GM18951 (cell line): ENCODE results near the gene ZNF688.
"Not testable (repeated sequence)": the region's sequence is repeated elsewhere in the genome, so short reads cannot be mapped to it uniquely, and the experiment has no call there.

ENCODE experiments used
- POLR2A ChIP-seq: IDR thresholded peaks from 4 replicates; pipeline ENCODE4 v1.6.1; 2011; ENCODE audit warnings: mild to moderate bottlenecking; ENCODE audit not compliant: insufficient read length, insufficient read depth; ENCODE audit errors: extremely low read depth
- in situ Hi-C: fragments of 300-500 bp; cut with MboI; formaldehyde crosslinking; loops from one replicate; pipeline ENCODE4 v1.12.0; 2022; ENCODE audit warnings: low sequenced_read_pairs, mixed read lengths, inconsistent platforms; ENCODE audit not compliant: unreplicated experiment

Gene ZNF688

GRCh38 chr16:30557957-30558788 is 13.3 kb downstream of the ZNF688 start, which contains the start of gene ZNF764:
Gene ZNF764, minus strand, starts transcription at chr16:30558374. Its CDS starts 192 bp downstream, at chr16:30558182.
- in situ Hi-C loops = no loop called here
- peak; percentile 63 for TF ChIP-seq POLR2A

DNA sequence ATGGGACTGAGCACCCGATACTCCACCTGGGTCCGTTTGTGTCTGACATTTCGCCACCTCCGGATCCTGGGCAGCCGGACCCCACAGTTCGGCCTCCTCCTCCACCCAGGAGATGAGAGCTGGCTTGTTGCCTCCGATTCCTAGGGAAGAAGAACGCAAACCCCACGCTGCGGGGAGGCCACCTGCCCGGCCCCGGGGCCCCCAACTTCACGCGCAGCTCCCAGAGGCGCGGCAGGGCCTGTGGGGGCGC is 13.9 kb downstream of the ZNF688 start:
- in situ Hi-C loops = no loop called here
- no peak for TF ChIP-seq POLR2A

DNA sequence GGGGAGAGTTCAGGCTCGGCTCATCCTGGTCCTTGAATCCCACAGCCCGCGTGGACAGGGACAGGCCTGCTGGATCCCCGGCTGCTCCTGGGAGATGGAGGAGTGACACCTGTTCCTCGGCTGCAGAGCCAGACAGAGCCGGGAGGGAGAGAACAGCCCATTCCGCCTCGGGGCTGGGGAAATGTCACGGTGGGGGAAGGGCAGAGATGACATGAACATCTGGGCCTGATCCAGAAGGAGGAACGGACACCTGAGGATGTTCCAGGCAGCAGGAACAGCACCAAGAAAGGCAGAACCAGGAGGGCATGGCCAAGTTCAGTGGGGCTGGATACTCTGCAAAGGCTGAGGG is 15.4 kb downstream of the ZNF688 start:
- in situ Hi-C loops = no loop called here
- no peak for TF ChIP-seq POLR2A

DNA sequence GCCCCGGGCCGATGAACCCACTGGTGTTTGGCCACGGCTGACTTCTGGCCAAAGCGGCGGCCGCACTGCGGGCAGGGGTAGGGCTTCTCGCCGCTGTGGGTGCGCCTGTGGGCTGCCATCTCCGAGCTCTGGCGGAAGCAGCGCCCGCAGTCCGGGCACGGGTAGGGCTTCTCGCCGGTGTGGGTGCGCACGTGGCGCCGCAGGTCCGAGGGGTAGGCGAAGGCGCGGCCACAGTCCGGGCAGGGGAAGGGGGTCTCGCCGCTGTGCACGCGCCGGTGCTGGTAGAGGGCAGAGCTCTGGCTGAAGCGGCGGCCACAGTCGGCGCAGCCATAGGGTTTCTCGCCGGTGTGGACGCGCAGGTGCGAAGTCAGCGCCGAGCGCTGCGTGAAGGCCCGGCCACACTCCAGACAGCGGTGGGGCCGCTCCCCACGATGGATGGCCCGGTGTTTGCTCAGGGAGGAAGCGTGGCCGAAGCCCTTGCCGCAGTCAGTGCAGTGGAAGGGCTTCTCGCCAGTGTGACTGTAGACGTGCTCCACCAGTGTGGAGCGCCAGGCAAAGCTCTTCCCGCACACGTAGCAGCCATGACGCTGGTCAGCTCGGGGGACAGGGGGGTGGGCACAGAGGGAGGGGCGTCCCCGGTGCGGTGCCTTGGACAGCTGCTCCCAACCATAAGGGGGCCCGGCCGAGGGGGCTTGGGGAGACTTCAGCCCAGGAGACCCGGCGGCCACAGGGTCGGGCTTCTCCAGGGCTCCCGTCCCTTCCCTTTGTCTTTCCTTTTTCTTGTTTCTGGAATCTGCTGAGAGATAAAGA is 16.0 kb downstream of the ZNF688 start:
- TF ChIP-seq POLR2A = no peak
- in situ Hi-C loops = no loop called here

DNA sequence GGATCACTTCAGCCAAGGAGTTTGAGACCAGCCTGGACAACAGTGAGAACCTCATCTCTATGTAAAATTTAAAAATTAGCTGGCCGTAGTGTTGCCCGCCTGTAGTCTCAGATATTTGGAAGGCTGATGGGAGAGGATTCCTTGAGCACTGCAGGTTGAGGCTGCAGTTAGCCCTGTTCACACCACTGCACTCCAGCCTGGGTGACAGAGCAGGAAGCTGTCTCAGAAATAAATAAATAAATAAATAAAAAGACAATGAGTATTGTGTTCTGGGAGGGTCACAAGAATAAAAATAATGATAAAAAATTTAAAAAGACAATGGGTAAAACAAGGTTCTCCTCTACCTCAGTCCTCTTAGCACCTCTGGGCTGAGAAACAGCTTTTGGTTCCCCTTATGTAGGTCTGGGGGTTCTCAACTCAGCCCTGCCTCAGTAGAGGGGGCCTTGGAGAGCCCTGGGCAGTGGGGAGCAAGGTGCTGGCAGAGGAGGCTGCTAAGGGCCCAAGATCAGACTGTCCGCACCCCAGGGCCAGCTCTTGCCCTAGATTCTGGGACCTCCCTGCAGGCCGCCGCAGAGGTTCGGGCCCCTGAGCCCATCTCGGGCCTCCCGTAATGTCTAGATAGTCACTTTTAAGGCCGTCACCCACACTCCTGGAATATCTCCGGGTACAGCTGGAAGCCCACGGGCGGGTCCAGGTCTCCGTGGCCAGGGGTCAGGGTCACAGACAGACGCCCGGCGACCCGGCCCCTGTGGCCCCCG is 16.8 kb downstream of the ZNF688 start:
- TF ChIP-seq POLR2A = no peak
- in situ Hi-C loops = no loop called here

- in situ Hi-C loops = no loop called here
- TF ChIP-seq POLR2A = no peak
These were observed 18.1 kb downstream of the ZNF688 start for GRCh38 chr16:30553393-30553899.

GRCh38 chr16:30552956-30553355 is 18.6 kb downstream of the ZNF688 start:
- TF ChIP-seq POLR2A = no peak
- in situ Hi-C loops = no loop called here

- in situ Hi-C loops = no loop called here
- no peak for TF ChIP-seq POLR2A
These were observed 19.7 kb downstream of the ZNF688 start for GRCh38 chr16:30551781-30552180.

GRCh38 chr16:30548416-30549253 is 22.9 kb downstream of the ZNF688 start:
- no peak for TF ChIP-seq POLR2A
- in situ Hi-C loops = no loop called here

GRCh38 chr16:30546115-30546514 is 25.4 kb downstream of the ZNF688 start:
- in situ Hi-C loops = no loop called here
- TF ChIP-seq POLR2A = no peak

GRCh38 chr16:30543067-30543466 is 28.4 kb downstream of the ZNF688 start:
- in situ Hi-C loops = no loop called here
- TF ChIP-seq POLR2A = no peak

GRCh38 chr16:30541502-30542329 is 29.8 kb downstream of the ZNF688 start:
- in situ Hi-C loops = no loop called here
- no peak for TF ChIP-seq POLR2A

GRCh38 chr16:30540916-30541464 is 30.5 kb downstream of the ZNF688 start:
- in situ Hi-C loops = not testable (repeated sequence)

GRCh38 chr16:30539986-30540526 is 31.5 kb downstream of the ZNF688 start:
- in situ Hi-C loops = not testable (repeated sequence)
